Transverse colon (tissue), 4 donors: ENCODE measurements around the gene SRSF4. TPM values are rescaled to one million over a fixed set of nuclear protein-coding genes. Genes with fewer than 3 reads are reported as not detected.

Experiments used
- DNase-seq: peaks from one replicate; pipeline ENCODE4 v3.0.0-alpha.2; 2019
- H3K27ac ChIP-seq, 4 donors: fragments of 200-600 bp; sonication (generic); 2 replicates each; pipeline ENCODE4 v1.5.1; 2016 to 2018; ENCODE audit warnings: inconsistent platforms in 4 of 4
- H3K27me3 ChIP-seq: fragments of 200-600 bp; sonication (generic); 2 replicates; pipeline ENCODE4 v1.5.1; 2017; ENCODE audit warnings: inconsistent platforms
- H3K36me3 ChIP-seq, 4 donors: fragments of 200-600 bp; sonication (generic); 2 replicates each; pipeline ENCODE4 v1.5.1; 2017 to 2019; ENCODE audit warnings: inconsistent platforms in 4 of 4
- H3K4me1 ChIP-seq, 4 donors: fragments of 200-600 bp; sonication (generic); 2 replicates each; pipeline ENCODE4 v1.5.1; 2017 to 2020; ENCODE audit warnings: inconsistent platforms in 4 of 4
- H3K4me3 ChIP-seq, 4 donors: fragments of 200-600 bp; sonication (generic); 1 replicate in 1 of 4; 2 replicates in 3 of 4; pipeline versions ENCODE4 v1.5.1 to v1.6.1; 2017 to 2019; ENCODE audit warnings: inconsistent platforms in 4 of 4
- H3K9me3 ChIP-seq, 2 donors: fragments of 200-600 bp; sonication (generic); 2 replicates each; pipeline ENCODE4 v1.5.1; 2017 to 2019; ENCODE audit warnings: inconsistent platforms in 2 of 2
- CTCF ChIP-seq, 5 experiments: fragments of 200-600 bp in 3 of 5; fragments of 450-650 bp in 2 of 5; sonication (generic) in 3 of 5; IDR thresholded peaks; 1 replicate in 2 of 5; 2 replicates in 3 of 5; pipeline ENCODE4 v1.5.1; 2016 to 2017; ENCODE audit warnings: antibody characterized with exemption in 5 of 5, inconsistent platforms in 3 of 5, mild to moderate bottlenecking in 2 of 5, moderate library complexity in 1 of 5
- EP300 ChIP-seq: sonication (generic); formaldehyde crosslinking; IDR thresholded peaks from one replicate; pipeline ENCODE4 v1.6.1; 2017; ENCODE audit warnings: antibody characterized with exemption, low read depth
- POLR2A ChIP-seq: fragments of 450-650 bp; IDR thresholded peaks from one replicate; pipeline ENCODE4 v1.6.1; 2016; ENCODE audit warnings: antibody characterized with exemption, mild to moderate bottlenecking, moderate library complexity
- POLR2AphosphoS5 ChIP-seq, 3 donors: sonication (generic); formaldehyde crosslinking; IDR thresholded peaks; one replicate each; pipeline ENCODE4 v1.6.1; 2016; ENCODE audit warnings: antibody characterized with exemption in 3 of 3
- WGBS, 2 donors: methylation state at CpG; one replicate each; pipeline ENCODE4 v1.1.5; 2018; ENCODE audit warnings: low coverage in 1 of 2; 5-methylcytosine and 5-hydroxymethylcytosine counted together
- in situ Hi-C, 4 donors: fragments of 200-750 bp; cut with MboI; loops; one replicate each; pipeline versions ENCODE4 v1.15.0 to v1.15.1; 2017; ENCODE audit warnings: low sequenced_read_pairs in 3 of 4, low pct_ligation_motif_present in 1 of 4, low pct_unique_long_range_greater_than_20kb in 1 of 4
- intact Hi-C: fragments of 100-400 bp; cut with DNase I; formaldehyde crosslinking; loops from one replicate; pipeline ENCODE4 v1.15.1; 2023; ENCODE audit warnings: low total_unique reads
- small RNA-seq, 4 donors: library from RNA; depleted of rRNA; stranded (forward); fragments of <200 nt; gene quantifications; one replicate each; pipeline ENCODE3, GENCODE V24; 2016
- total RNA-seq, 4 donors: library from RNA; depleted of rRNA; stranded (reverse); fragments of >200 nt; gene quantifications; one replicate each; pipeline ENCODE4 v1.1.0, GENCODE V29; 2016

Gene SRSF4
- total RNA-seq, 4 donors from 2014 or later = 67.3 to 98.0 (median 72.4) TPM

GRCh38 chr1:29105822-29106221, 75.9 kb downstream of the SRSF4 start:
- WGBS, 2 donors = 71 to 100% methylated on average over 2 to 6 of the region's 6 CpGs
- no peak for TF ChIP-seq EP300
- no peak for TF ChIP-seq POLR2AphosphoS5 (IDR thresholded peaks at IDR 0.05)
- no peak for TF ChIP-seq POLR2A
- TF ChIP-seq CTCF (IDR thresholded peaks at IDR 0.05) = no peak

GRCh38 chr1:29100487-29100886, 81.2 kb downstream of the SRSF4 start:
- Histone ChIP-seq H3K27ac (no peak overlapping the region), H3K27me3 (no peaks in the 10 kb centered on the region), H3K4me1 (no peaks in the 10 kb centered on the region), H3K36me3 (peaks cover 0 to 4% (median 2%) of the 10 kb centered on the region in 4 donors), H3K9me3 (no peaks in the 10 kb centered on the region), H3K4me3 (no peak overlapping the region)
- in situ Hi-C loops = no loop called here
- TF ChIP-seq POLR2A (no peak), CTCF (IDR thresholded peaks at IDR 0.05) (no peak), EP300 (no peak), POLR2AphosphoS5 (IDR thresholded peaks at IDR 0.05) (no peak)
- intact Hi-C loops = no loop called here
- WGBS, 2 donors = 91 to 100% methylated on average over 1 of the region's 1 CpG
- DNase-seq = no peak

More at GRCh38 chr1:29105822-29106221, 75.9 kb downstream of the SRSF4 start:
- DNase-seq = no peak
- Histone ChIP-seq H3K27me3 (no peaks in the 10 kb centered on the region), H3K27ac (no peak overlapping the region), H3K9me3 (no peaks in the 10 kb centered on the region), H3K4me3 (no peak overlapping the region), H3K4me1 (no peaks in the 10 kb centered on the region), H3K36me3 (peaks cover 0 to 11% (median 3%) of the 10 kb centered on the region in 4 donors)
- intact Hi-C loops = no loop called here
- in situ Hi-C loops = no loop called here

- Histone ChIP-seq H3K27me3 (no peaks in the 10 kb centered on the region), H3K36me3 (peaks cover 0 to 4% (median 2%) of the 10 kb centered on the region in 4 donors), H3K27ac (no peak overlapping the region), H3K4me3 (no peak overlapping the region), H3K4me1 (no peaks in the 10 kb centered on the region), H3K9me3 (no peaks in the 10 kb centered on the region)
- no peak for DNase-seq
- intact Hi-C loops (no loop called here), in situ Hi-C loops (no loop called here)
- WGBS, 2 donors = 67 to 82% methylated on average over 3 to 4 of the region's 4 CpGs
- no peak for TF ChIP-seq CTCF (IDR thresholded peaks at IDR 0.05)
- no peak for TF ChIP-seq EP300
- TF ChIP-seq POLR2A = no peak
- no peak for TF ChIP-seq POLR2AphosphoS5 (IDR thresholded peaks at IDR 0.05)
Measured at GRCh38 chr1:29099286-29099685, 82.4 kb downstream of the SRSF4 start.

Small RNAs within 50 kb of the gene (small RNA-seq; reads per million reads assigned to genes)
- gene RF02271 = 0 reads per million in 4 donors

Other genes starting within 250 kb of the SRSF4 start
- 1 to 10 TPM; 1.6 to 7.5 (median 4.2) TPM for gene TMEM200B, start 58.0 kb downstream of the SRSF4 start, total RNA-seq
- 10 to 100 TPM in 2 of 4 donors, 1 to 10 TPM in 1, not detected in 1; 5.2 to 16.0 (median 12.2) TPM for gene MECR, start 49.0 kb upstream of the SRSF4 start, total RNA-seq
- gene PTPRU, start 54.6 kb upstream of the SRSF4 start, total RNA-seq = 1 to 10 TPM; 5.6 to 9.7 (median 7.4) TPM